Mammary epithelial cell (primary cell): ENCODE data around the gene SLC25A48.

Experiments
- CTCF ChIP-seq, 2 donors: IDR thresholded peaks in 1 of 2; conservative IDR thresholded peaks in 1 of 2; 2 replicates each; pipeline ENCODE4 v1.5.1; 2011 to 2012; ENCODE audit warnings: inconsistent platforms in 2 of 2, low read length in 2 of 2, mild to moderate bottlenecking in 2 of 2, control low read depth in 1 of 2, low read depth in 1 of 2; ENCODE audit not compliant: insufficient read depth in 1 of 2; ENCODE audit errors: extremely low read depth in 1 of 2
- EZH2 ChIP-seq: IDR thresholded peaks from 2 replicates; pipeline ENCODE4 v1.6.1; 2012; ENCODE audit warnings: low read length, inconsistent platforms, borderline replicate concordance

- TF ChIP-seq CTCF (conservative IDR thresholded peaks at IDR 0.05 in 1 of 2, IDR thresholded peaks at IDR 0.05 in 1 of 2; ENCODE audit: extremely low read depth in 1 of 2, insufficient read depth in 1 of 2, low read depth in 1 of 2, low read length in 2 of 2) = no peak
- TF ChIP-seq EZH2 = no peak
Measured at GRCh38 chr5:135842737-135843136, 8.3 kb downstream of the SLC25A48 start.
